HG03045 (cell line): ENCODE results near the gene TTI1.
"Not testable (repeated sequence)": the region's sequence is repeated elsewhere in the genome, so short reads cannot be mapped to it uniquely, and the experiment has no call there.

Source experiments
- ATAC-seq: cut with Tn5 transposase; IDR thresholded peaks from one replicate; pipeline ENCODE4 v1.9.1; 2021; ENCODE audit warnings: mild to moderate bottlenecking, moderate library complexity; ENCODE audit not compliant: unreplicated experiment

TTI1 gene

GRCh38 chr20:37970856-37971245, 62.4 kb downstream of the TTI1 start:
- no peak for ATAC-seq

- no peak for ATAC-seq
Measured at GRCh38 chr20:37969949-37970855, 63.1 kb downstream of the TTI1 start.

- no peak for ATAC-seq
Measured at GRCh38 chr20:37968841-37969401, 64.3 kb downstream of the TTI1 start.

- not testable (repeated sequence) for ATAC-seq
Measured at GRCh38 chr20:37963483-37963882, 69.8 kb downstream of the TTI1 start.

- ATAC-seq: no peak
Measured at GRCh38 chr20:37961066-37961465, 72.2 kb downstream of the TTI1 start.

- ATAC-seq: no peak
Measured at GRCh38 chr20:37958856-37959520, 74.3 kb downstream of the TTI1 start.

GRCh38 chr20:37956107-37956585, 77.1 kb downstream of the TTI1 start:
- ATAC-seq: no peak

GRCh38 chr20:37955511-37955910, 77.7 kb downstream of the TTI1 start:
- no peak for ATAC-seq

- no peak for ATAC-seq
Measured at GRCh38 chr20:37954626-37955025, 78.6 kb downstream of the TTI1 start.

GRCh38 chr20:37954190-37954589, 79.1 kb downstream of the TTI1 start:
- no peak for ATAC-seq

GRCh38 chr20:37948956-37949355, 84.3 kb downstream of the TTI1 start:
- no peak for ATAC-seq

GRCh38 chr20:37947943-37948342, 85.3 kb downstream of the TTI1 start:
- no peak for ATAC-seq

GRCh38 chr20:37946946-37947345, 86.3 kb downstream of the TTI1 start:
- ATAC-seq: no peak

- no peak for ATAC-seq
Measured at GRCh38 chr20:37945091-37945547, 88.1 kb downstream of the TTI1 start.

- ATAC-seq: no peak
Measured at GRCh38 chr20:37944456-37944981, 88.7 kb downstream of the TTI1 start.

- no peak for ATAC-seq
Measured at GRCh38 chr20:37943501-37944455, 89.5 kb downstream of the TTI1 start.

- ATAC-seq: no peak
Measured at GRCh38 chr20:37943033-37943432, 90.2 kb downstream of the TTI1 start.

- ATAC-seq: no peak
Measured at GRCh38 chr20:37941992-37942391, 91.3 kb downstream of the TTI1 start.

- ATAC-seq: no peak
Measured at GRCh38 chr20:37941332-37941731, 91.9 kb downstream of the TTI1 start.

GRCh38 chr20:37940858-37941257, 92.4 kb downstream of the TTI1 start:
- ATAC-seq: no peak
